Stimulated activated CD4-positive, alpha-beta T cell treated with anti-CD3 and anti-CD28 coated beads, Interleukin-4, amount 100 ng/mL, for 4 hours (primary cell): ENCODE results near the gene ROCK2.

Experiments
- DNase-seq, 2 experiments: peaks; one replicate each; pipeline ENCODE4 v3.0.0-alpha.2; 2020

ROCK2 gene

GRCh38 chr2:11366326-11366741 lies 21.9 kb upstream of the ROCK2 start:
- no peak for DNase-seq

GRCh38 chr2:11365096-11365879 lies 20.9 kb upstream of the ROCK2 start:
- DNase-seq: no peak

GRCh38 chr2:11364565-11364887 lies 20.1 kb upstream of the ROCK2 start:
- no peak for DNase-seq

- no peak for DNase-seq
These were observed 19.6 kb upstream of the ROCK2 start for GRCh38 chr2:11363868-11364564.

- no peak for DNase-seq
These were observed 15.4 kb upstream of the ROCK2 start for GRCh38 chr2:11359865-11360264.

GRCh38 chr2:11357428-11357972 lies 13.1 kb upstream of the ROCK2 start:
- DNase-seq: no peak

- no peak for DNase-seq
These were observed 12.3 kb upstream of the ROCK2 start for GRCh38 chr2:11356764-11357163.

GRCh38 chr2:11355194-11356053 lies 11.0 kb upstream of the ROCK2 start:
- DNase-seq: no peak

GRCh38 chr2:11354363-11355154 lies 10.1 kb upstream of the ROCK2 start:
- DNase-seq: no peak

- DNase-seq: no peak
These were observed 8.5 kb upstream of the ROCK2 start for GRCh38 chr2:11352781-11353537.

- DNase-seq: no peak
These were observed 3.8 kb upstream of the ROCK2 start for GRCh38 chr2:11348209-11348749.

- no peak for DNase-seq
These were observed 3.0 kb upstream of the ROCK2 start for GRCh38 chr2:11347403-11347959.

GRCh38 chr2:11346023-11346482 lies 1.6 kb upstream of the ROCK2 start:
- no peak for DNase-seq

GRCh38 chr2:11344956-11345677 lies 681 bp upstream of the ROCK2 start:
- DNase-seq: no peak

GRCh38 chr2:11343650-11344341 lies 640 bp downstream of the ROCK2 start:
- DNase-seq: peak; percentile 13 to 16

- DNase-seq: no peak
These were observed 1.1 kb downstream of the ROCK2 start for GRCh38 chr2:11343368-11343649.

GRCh38 chr2:11342551-11343367 lies 1.7 kb downstream of the ROCK2 start:
- no peak for DNase-seq

GRCh38 chr2:11340717-11341116 lies 3.7 kb downstream of the ROCK2 start:
- no peak for DNase-seq

GRCh38 chr2:11339508-11340083 lies 4.8 kb downstream of the ROCK2 start:
- DNase-seq: no peak
